LNCAP (cell line): ENCODE measurements around the gene SCLY.

Experiments
- TF ChIP-seq, protein P1 (sequence below): fragments of 450-650 bp; IDR thresholded peaks from 2 replicates; pipeline ENCODE4 v1.5.1; 2017; ENCODE audit warnings: mild to moderate bottlenecking

Gene SCLY

DNA sequence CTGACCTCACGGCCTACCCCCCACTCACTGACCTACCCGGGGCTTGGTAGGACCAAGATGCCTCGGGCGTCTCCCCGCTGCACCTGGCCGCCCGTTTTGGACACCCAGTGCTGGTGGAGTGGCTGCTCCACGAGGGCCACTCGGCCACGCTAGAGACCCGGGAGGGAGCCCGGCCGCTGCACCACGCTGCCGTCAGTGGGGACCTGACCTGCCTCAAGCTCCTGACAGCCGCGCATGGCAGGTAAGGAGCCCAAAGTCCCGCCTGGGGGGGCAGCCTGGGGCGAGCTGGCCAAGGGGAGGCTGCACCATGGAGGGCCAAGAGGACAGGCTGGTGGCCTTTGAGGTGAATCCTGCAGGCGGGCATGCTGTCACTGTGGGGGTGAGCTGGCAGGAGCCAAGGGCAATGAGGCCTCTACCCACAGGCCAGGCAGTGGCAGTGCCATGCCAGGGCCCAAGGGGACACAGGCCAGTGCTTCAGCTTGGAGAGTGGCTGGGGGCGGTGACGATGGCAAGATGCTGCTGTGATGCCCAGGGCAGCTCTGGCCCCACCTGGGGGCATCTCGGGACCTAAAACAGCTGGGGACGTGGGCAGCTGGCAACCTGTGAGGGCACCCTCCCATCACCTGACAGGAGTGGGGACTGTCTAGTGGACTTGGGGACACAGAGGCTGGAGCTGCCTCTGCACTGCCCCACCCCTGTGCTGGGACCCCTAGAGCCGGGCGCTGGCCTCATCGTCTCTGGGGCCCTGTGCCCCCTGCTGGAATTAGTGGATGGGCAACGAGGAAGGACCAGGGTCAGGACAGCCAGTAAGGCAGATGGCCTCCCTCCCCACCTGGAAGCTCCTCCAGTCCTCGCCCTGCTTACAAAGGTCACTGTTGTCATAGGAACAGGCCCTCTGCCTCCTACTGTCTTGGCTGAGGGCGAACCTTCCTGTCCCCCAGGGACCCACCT lies 41.4 kb downstream of the SCLY start:
- TF ChIP-seq, protein P1, sequence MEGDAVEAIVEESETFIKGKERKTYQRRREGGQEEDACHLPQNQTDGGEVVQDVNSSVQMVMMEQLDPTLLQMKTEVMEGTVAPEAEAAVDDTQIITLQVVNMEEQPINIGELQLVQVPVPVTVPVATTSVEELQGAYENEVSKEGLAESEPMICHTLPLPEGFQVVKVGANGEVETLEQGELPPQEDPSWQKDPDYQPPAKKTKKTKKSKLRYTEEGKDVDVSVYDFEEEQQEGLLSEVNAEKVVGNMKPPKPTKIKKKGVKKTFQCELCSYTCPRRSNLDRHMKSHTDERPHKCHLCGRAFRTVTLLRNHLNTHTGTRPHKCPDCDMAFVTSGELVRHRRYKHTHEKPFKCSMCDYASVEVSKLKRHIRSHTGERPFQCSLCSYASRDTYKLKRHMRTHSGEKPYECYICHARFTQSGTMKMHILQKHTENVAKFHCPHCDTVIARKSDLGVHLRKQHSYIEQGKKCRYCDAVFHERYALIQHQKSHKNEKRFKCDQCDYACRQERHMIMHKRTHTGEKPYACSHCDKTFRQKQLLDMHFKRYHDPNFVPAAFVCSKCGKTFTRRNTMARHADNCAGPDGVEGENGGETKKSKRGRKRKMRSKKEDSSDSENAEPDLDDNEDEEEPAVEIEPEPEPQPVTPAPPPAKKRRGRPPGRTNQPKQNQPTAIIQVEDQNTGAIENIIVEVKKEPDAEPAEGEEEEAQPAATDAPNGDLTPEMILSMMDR, result no peak

DNA sequence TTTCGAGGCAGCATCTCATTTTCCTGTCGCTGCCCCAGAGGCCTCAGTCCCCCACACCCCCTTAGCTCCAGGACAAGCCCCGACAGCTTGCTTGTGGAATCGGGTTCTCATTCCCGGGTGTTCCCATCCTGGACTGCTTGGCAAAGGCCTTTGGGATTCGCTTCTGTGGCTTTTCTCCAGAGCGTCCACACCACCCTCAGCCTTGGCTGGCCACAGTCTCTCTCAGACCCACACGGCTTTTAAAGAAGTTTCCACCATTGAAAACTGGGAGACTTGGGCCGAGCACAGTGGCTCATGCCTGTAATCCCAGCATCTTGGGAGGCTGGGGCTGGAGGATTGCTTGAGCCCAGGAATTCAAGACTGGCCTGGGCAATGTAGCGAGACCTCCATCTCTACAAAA lies 42.1 kb downstream of the SCLY start:
- TF ChIP-seq, protein P1, result no peak

DNA sequence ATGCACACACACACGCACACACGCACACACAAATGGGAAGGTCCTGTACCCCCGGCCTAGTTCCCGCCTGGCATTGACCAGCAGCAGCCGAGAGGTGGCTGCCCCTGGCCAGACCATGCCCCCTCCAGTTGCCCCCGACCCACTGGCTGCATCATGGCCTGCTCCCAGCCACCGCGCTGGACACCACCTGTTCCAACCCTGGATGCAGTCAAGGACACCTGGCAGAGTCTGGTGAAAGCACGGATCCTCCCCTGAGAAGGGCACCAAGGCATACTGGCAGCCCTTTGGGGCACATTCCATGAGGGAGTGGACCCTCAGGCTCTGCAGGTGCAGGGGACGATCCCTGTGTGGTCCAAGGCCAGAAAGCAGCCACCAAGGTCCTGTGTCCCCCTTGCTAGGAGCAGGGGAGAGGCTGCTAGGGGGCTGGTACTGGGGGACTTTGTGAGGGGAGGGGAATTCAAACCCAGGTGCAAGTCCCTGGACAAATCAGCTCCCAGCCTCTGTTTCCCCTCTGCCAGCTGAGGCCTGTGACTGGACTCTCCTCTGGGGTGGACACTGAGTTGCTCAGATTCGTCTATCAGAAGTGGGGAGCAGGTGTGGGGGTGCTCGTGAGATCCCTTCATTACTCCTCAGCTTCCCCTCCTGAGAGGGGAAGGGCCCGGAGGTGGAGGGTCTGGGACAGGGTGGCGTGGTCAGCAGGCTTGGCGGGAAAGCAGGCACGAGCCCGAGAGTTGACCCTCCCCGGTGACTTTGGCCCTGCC lies 42.8 kb downstream of the SCLY start:
- TF ChIP-seq, protein P1, result no peak

DNA sequence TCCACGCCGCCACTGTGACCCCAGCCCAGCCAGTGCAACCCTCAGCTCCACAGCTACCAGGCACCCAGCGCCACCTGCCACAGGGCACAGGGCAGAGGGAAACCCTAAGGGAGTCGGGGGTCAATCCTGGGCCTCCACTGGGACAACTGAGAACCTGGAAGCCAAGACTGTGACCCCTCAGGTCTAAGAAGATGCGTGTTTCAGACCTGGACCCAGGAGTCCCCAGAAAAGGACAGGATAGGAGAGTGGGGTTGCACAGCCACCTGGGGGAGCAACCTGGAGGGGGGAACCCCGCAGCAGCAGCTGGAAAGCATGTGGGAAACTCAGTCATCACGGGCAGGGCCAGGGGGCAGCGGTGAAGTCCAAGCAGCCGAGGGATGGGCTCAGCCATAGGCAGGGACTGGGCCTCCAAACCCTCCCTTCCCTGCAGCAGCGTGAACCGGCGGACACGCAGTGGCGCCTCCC lies 43.5 kb downstream of the SCLY start:
- TF ChIP-seq, protein P1, result no peak

DNA sequence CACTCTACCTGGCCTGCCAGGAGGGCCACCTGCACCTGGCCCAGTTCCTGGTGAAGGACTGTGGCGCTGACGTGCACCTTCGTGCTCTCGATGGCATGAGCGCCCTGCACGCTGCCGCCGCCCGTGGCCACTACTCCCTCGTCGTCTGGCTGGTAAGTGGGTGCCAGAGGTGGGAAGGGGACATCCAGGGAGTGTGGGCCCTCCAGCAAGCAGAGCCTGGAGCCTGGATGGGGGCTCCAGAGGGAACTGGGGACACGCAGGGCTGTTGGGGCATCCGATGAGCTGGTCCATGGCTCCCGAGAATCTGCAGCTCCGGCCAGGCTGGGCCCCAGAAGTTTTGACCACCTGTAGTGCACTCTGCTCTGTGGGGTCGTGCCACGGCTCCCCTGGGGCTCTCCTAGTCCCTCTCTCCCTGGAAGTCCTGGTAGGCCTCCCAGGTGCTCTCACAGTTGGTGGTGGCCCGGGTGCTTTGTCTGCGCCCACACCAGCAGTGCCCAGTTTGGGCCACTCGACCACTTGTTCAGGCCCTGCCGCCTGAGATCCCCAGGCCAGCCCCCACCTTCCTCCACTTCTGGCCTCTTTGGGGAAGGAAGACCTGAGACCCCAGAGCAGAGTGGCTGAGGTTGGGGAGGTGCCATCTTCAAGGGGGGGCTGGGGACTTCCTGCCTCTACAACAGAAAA lies 44.0 kb downstream of the SCLY start:
- TF ChIP-seq, protein P1, result no peak

DNA sequence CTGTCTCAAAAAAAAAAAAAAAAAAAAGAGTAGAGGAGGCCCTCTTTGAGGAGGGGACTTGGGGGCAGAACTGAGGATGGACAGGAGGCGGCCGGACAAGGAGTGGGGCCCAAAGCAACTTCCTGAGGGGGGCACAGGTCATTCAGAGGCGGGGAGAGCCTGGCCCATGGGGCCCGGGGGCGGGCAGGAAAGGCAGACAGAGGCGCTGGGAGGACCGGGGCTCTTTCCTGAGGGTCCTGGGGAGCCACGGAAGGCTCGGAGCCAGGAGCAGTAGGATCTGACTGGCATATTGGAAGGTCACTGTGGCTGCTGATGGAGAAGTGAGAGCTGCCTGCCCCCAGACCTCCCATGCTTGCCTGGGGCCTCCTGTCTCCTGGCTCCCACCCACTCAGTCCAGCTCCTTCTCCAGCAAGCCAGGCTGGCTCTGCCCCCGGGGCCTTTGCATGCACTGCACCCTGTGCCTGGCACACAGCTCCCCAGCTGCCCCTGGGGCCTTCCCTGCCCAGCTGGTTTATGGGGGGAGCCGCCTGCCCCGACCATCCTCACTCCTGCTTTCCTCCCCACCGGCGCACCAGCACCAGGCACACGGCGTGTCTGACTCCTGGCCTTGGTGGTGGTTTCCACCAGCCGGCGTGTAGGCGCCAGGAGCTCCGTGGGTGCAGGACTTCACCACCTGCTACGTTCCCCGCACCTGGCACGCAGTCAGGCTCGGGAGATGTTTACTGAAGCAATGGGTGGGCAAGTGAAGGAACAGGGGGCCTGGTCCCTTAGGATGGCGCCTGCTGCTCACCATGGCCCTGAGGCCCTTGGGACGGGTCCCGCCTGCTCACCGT lies 44.9 kb downstream of the SCLY start:
- TF ChIP-seq, protein P1, result no peak
